HepG2 (cell line): ENCODE data around the gene NENF. TPM values are rescaled to one million over a fixed set of nuclear protein-coding genes. Genes with fewer than 3 reads are reported as not detected.
A peak's percentile ranks its signal among the peaks of the same experiment; 100 is the strongest.

Source experiments
- ATAC-seq: fragments of 200-7000 bp; cut with Tn5 transposase; 3 replicates; pipeline ENCODE4 v1.9.1; 2020; ENCODE audit warnings: mild to moderate bottlenecking, moderate library complexity
- BruUV-seq: library from RNA; stranded (reverse); fragments of 400-500 nt; replicated peaks from 2 replicates; lab custom pipeline; 2021; lab: Mats Ljungman, UMichigan
- CTCF ChIA-PET: fragments of 300-600 bp; formaldehyde crosslinking; extraction: SDS; loops from one replicate; lab custom pipeline; 2021; ENCODE audit warnings: low total read pairs, inconsistent platforms, low intra/inter-chr PET ratio; lab: Yijun Ruan, JAX
- POLR2A ChIA-PET: fragments of 350-600 bp; sonication (Branson Sonifier 250); formaldehyde crosslinking; loops from one replicate; lab custom pipeline; 2020; ENCODE audit warnings: antibody characterized with exemption, inconsistent platforms; lab: Yijun Ruan, JAX
- DNase-seq: peaks from one replicate; pipeline ENCODE4 v3.0.0-alpha.2; 2015; ENCODE audit warnings: low spot score
- FAIRE-seq: peaks from 3 replicates; lab custom pipeline; 2011; peaks lifted over from hg19 to GRCh38; lab: Jason Lieb, UNC
- H2AFZ ChIP-seq: one replicate; pipeline ENCODE4 v1.6.1; 2011; ENCODE audit warnings: low read length, inconsistent platforms
- H3K27ac ChIP-seq: fragments of 300-600 bp; 3 replicates; pipeline ENCODE4 v1.8.0; 2011; ENCODE audit warnings: mixed run types, mild to moderate bottlenecking, mixed read lengths, low read length, inconsistent platforms; ENCODE audit not compliant: insufficient read depth; ENCODE audit errors: extremely low read length
- H3K27me3 ChIP-seq, 2 experiments: fragments of 200-600 bp in 1 of 2; 2 replicates in 1 of 2; 3 replicates in 1 of 2; pipeline versions ENCODE4 v1.6.0 to v1.8.0; 2011; ENCODE audit warnings: low read length in 2 of 2, mild to moderate bottlenecking in 2 of 2, moderate library complexity in 2 of 2, inconsistent platforms in 1 of 2; ENCODE audit not compliant: insufficient read depth in 2 of 2, control insufficient read depth in 1 of 2
- H3K36me3 ChIP-seq, 2 experiments: fragments of 200-600 bp in 1 of 2; replicated peaks in 1 of 2; 2 replicates in 1 of 2; 3 replicates in 1 of 2; pipeline versions ENCODE4 v1.5.1 to v1.8.0; 2011; ENCODE audit warnings: low read length in 2 of 2, inconsistent platforms in 1 of 2; ENCODE audit not compliant: insufficient read depth in 2 of 2, control insufficient read depth in 1 of 2
- H3K4me1 ChIP-seq: 2 replicates; pipeline ENCODE4 v1.5.1; 2012; ENCODE audit warnings: low read length, inconsistent platforms; ENCODE audit not compliant: insufficient read depth
- H3K4me2 ChIP-seq: 2 replicates; pipeline ENCODE4 v1.6.0; 2011; ENCODE audit warnings: low read depth, low read length, inconsistent platforms
- H3K4me3 ChIP-seq, 3 experiments: fragments of 200-600 bp in 1 of 3; sonication (generic), shearing (Covaris generic) in 1 of 3; replicated peaks in 1 of 3; 2 replicates each; pipeline ENCODE4 v1.5.1; 2011 to 2016; ENCODE audit warnings: low read length in 3 of 3, inconsistent platforms in 2 of 3, low read depth in 2 of 3, mild to moderate bottlenecking in 2 of 3, control low read depth in 1 of 3, mixed read lengths in 1 of 3; ENCODE audit not compliant: insufficient read depth in 1 of 3
- H3K79me2 ChIP-seq: one replicate; pipeline ENCODE4 v1.6.1; 2011; ENCODE audit warnings: low read length, inconsistent platforms; ENCODE audit not compliant: insufficient read depth
- H3K9ac ChIP-seq: 2 replicates; pipeline ENCODE4 v1.6.0; 2011; ENCODE audit warnings: mild to moderate bottlenecking, low read depth, low read length, inconsistent platforms; ENCODE audit not compliant: insufficient read depth
- H3K9me3 ChIP-seq: 2 replicates; pipeline ENCODE4 v1.5.1; 2012; ENCODE audit warnings: mild to moderate bottlenecking, low read length
- H4K20me1 ChIP-seq: 2 replicates; pipeline ENCODE4 v1.6.0; 2011; ENCODE audit warnings: inconsistent platforms, mild to moderate bottlenecking, low read length, moderate library complexity; ENCODE audit not compliant: insufficient read depth
- BCL3 ChIP-seq: sonication (generic); formaldehyde crosslinking; IDR thresholded peaks from 2 replicates; pipeline ENCODE4 v1.5.1; 2020; ENCODE audit warnings: mild to moderate bottlenecking, missing genetic modification reagents, moderate library complexity
- CCDC6 ChIP-seq: sonication (generic); formaldehyde crosslinking; IDR thresholded peaks from 2 replicates; pipeline ENCODE4 v1.8.1; 2022; ENCODE audit warnings: mild to moderate bottlenecking, missing genetic modification reagents, moderate library complexity
- CENPT ChIP-seq: sonication (generic); formaldehyde crosslinking; IDR thresholded peaks from 2 replicates; pipeline ENCODE4 v1.8.0; 2022; ENCODE audit warnings: low read depth, mild to moderate bottlenecking, moderate library complexity, missing genetic modification reagents
- ETV6 ChIP-seq: sonication (generic); formaldehyde crosslinking; conservative IDR thresholded peaks from 2 replicates; pipeline ENCODE4 v1.4.0; 2020; ENCODE audit warnings: missing genetic modification reagents
- FOSL2 ChIP-seq: sonication (generic); formaldehyde crosslinking; IDR thresholded peaks from 2 replicates; pipeline ENCODE4 v1.4.0; 2020; ENCODE audit warnings: missing genetic modification reagents
- RERE ChIP-seq: IDR thresholded peaks from 2 replicates; pipeline ENCODE4 v1.6.1; 2016; ENCODE audit warnings: low read depth, missing genetic modification reagents, missing compliant biosample characterization
- ZBTB42 ChIP-seq: sonication (generic); formaldehyde crosslinking; IDR thresholded peaks from 2 replicates; pipeline ENCODE4 v1.5.0; 2020; ENCODE audit warnings: mild to moderate bottlenecking, missing genetic modification reagents
- ZNF709 ChIP-seq: sonication (generic); formaldehyde crosslinking; IDR thresholded peaks from 2 replicates; pipeline ENCODE4 v1.5.0; 2020; ENCODE audit warnings: mild to moderate bottlenecking, missing genetic modification reagents
- ZNF746 ChIP-seq: sonication (generic); formaldehyde crosslinking; IDR thresholded peaks from 2 replicates; pipeline ENCODE4 v1.8.0; 2022; ENCODE audit warnings: mild to moderate bottlenecking, missing genetic modification reagents
- WGBS: methylation state at CpG from one replicate; pipeline ENCODE4 v1.1.6; 2017; ENCODE audit warnings: low lambda C conversion rate; 5-methylcytosine and 5-hydroxymethylcytosine counted together
- in situ Hi-C: cut with HindIII; loops from 2 replicates; pipeline ENCODE4 v1.10.0; 2017; ENCODE audit warnings: low pct_unique_long_range_greater_than_20kb; ENCODE audit not compliant: extremely low pct_ligation_motif_present
- intact Hi-C: fragments of 100-400 bp; cut with micrococcal nuclease; formaldehyde crosslinking; loops from one replicate; pipeline ENCODE4 v1.10.0; 2022; ENCODE audit not compliant: unreplicated experiment
- polyA plus RNA-seq, 8 experiments: library from polyadenylated mRNA; depleted of rRNA in 3 of 8; stranded (reverse) in 7 of 8; unstranded in 1 of 8; fragments of >200 nt; fragmentation: Illumina TruSeq in 4 of 8; extraction: Trizol in 4 of 8; gene quantifications; 2 replicates each; pipeline versions ENCODE4 v1.2.1 to v1.2.3, GENCODE V29; 2011 to 2016; ENCODE audit warnings: low read depth in 4 of 8, missing spikeins in 1 of 8, mixed read lengths in 1 of 8; ENCODE audit not compliant: insufficient read depth in 1 of 8
- total RNA-seq, 5 experiments: library from RNA; depleted of rRNA; stranded (reverse); fragments of >200 nt; fragmentation: Illumina TruSeq; extraction: Trizol; gene quantifications; 2 replicates each; pipeline ENCODE4 v1.2.3, GENCODE V29; 2016; ENCODE audit warnings: low read depth in 1 of 5
- TF ChIP-seq, protein P1 (sequence below): IDR thresholded peaks from 2 replicates; pipeline ENCODE4 v1.6.1; 2012; ENCODE audit warnings: inconsistent platforms

NENF gene
- total and polyA plus RNA-seq, 2 of the 13 experiments (the other 11 are each of a cell fraction or from before 2014, with no cell fraction given), result 31.7 to 40.4 TPM

DNA sequence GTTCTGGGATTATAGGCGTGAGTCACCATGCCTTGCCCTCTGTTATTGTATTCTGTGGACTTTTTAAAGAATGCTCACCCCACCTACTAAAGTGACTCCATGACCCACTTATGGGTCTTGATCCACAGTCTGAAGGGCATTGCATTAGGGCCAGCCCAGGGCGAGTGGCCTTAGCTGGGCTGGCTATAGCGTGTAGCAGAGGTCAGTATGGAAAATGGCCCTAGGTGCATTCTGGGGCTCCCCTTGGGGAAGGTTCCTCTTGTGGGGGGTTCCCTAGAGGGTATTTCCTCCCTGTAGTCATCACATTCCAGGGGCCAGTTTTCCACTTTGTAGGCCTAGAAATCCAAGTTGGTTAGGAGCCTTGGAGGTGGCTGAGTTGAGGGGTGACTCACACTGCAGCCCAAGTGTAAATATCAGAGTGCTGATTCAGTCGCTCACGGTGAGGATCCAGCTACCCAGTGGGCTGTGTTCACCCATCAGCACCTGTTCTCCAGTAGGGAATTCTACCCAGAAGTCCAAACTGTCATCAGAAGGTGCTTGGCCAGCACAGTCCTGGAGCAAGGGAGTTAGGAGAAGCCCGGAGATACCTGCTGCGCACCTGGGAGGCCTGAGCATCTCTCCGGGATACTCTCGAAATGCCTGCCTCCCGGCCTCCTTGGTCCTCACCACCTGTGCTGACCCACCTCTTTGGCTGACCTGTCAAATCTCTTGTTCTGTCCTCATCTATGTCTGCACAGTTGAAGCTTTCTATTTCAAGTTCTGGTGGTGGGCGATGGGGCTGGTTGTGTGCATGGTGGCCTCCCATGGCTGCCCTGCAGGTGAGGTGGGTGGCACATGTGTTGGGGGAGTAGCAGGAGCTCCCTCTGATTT, 52.2 kb downstream of the NENF start:
- in situ Hi-C loops (no loop called here), intact Hi-C loops (loop anchor here (10.0 kb wide), 1 partner anchor 80 kb away; no protein-coding TSS in a partner anchor)
- H3K4me3 ChIP-seq, result no peak overlapping the region
- TF ChIP-seq FOSL2 (CRISPR knock-in tag) (peak; percentile 71), CCDC6 (no peak), ZNF709 (CRISPR knock-in tag) (no peak)
- no peaks in the 10 kb centered on the region for H3K9me3 ChIP-seq
- no peak overlapping the region for H3K27ac ChIP-seq
- peaks cover 27% of the 10 kb centered on the region for H3K4me1 ChIP-seq
- no peak overlapping the region for H2AFZ ChIP-seq
- ChIA-PET POLR2A (no interaction called here), CTCF (no interaction called here)
- H3K36me3 ChIP-seq, result no peaks in the 10 kb centered on the region
- no peak overlapping the region for H3K4me2 ChIP-seq
- peaks cover 0 to 12% of the 10 kb centered on the region in 2 experiments; a peak in 1 of 5 replicates for H3K27me3 ChIP-seq
- 65% methylated on average over 7 of the region's 11 CpGs for WGBS
- no TSS peak for BruUV-seq
- peak; percentile 19; the same call in 2 of the 3 replicates for ATAC-seq
- no peak overlapping the region for H3K9ac ChIP-seq
- no peaks in the 10 kb centered on the region for H4K20me1 ChIP-seq
- no peak for FAIRE-seq
- peak; percentile 11 for DNase-seq
- H3K79me2 ChIP-seq, result no peaks in the 10 kb centered on the region

DNA sequence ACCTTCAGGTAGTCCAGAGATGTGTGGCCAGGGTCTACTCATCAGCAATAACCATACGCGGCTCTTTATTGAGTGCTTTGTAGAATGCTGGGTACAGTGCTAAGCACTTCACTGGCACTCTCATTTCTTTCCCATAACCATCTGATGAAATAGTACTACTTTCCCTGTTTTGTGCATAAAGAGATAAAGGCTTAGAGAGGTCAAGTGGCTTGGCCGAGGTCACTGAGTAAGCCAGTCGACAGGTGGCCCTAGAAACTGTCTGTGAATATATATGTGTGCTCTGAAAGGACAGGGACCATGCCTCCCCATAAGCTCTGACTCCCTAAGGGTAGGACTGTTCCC, 52.8 kb downstream of the NENF start:
- intact Hi-C loops, result loop anchor here (10.0 kb wide), 1 partner anchor 79 kb away; no protein-coding TSS in a partner anchor
- H4K20me1 ChIP-seq, result no peaks in the 10 kb centered on the region
- peak overlapping the region; percentile 24; the same call in 1 of the 2 replicates for H3K9ac ChIP-seq
- CTCF ChIA-PET, result no interaction called here
- peaks cover 0 to 7% of the 10 kb centered on the region in 2 experiments; a peak in 1 of 5 replicates for H3K27me3 ChIP-seq
- H3K4me2 ChIP-seq, result peak overlapping the region; percentile 56
- ATAC-seq (peak; percentile 21; the same call in 1 of the 3 replicates), DNase-seq (no peak), FAIRE-seq (no peak)
- POLR2A ChIA-PET, result no interaction called here
- H3K9me3 ChIP-seq, result no peaks in the 10 kb centered on the region
- in situ Hi-C loops, result no loop called here
- H3K4me1 ChIP-seq, result peaks cover 27% of the 10 kb centered on the region
- H2AFZ ChIP-seq, result no peak overlapping the region
- WGBS, result 61% methylated on average over 4 of the region's 4 CpGs
- H3K4me3 ChIP-seq, result peak overlapping the region in 1 of 3 experiments; percentile 22; a peak in 1 of 6 replicates
- H3K36me3 ChIP-seq, result no peaks in the 10 kb centered on the region
- H3K79me2 ChIP-seq, result no peaks in the 10 kb centered on the region
- no TSS peak for BruUV-seq
- H3K27ac ChIP-seq, result no peak overlapping the region
- TF ChIP-seq ZNF746 (no peak), BCL3 (no peak), RERE (CRISPR knock-in tag) (no peak), CENPT (CRISPR knock-in tag) (no peak), ETV6 (no peak), ZBTB42 (no peak)
- TF ChIP-seq, protein P1, sequence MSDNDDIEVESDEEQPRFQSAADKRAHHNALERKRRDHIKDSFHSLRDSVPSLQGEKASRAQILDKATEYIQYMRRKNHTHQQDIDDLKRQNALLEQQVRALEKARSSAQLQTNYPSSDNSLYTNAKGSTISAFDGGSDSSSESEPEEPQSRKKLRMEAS, result no peak
